Activated CD4-positive, alpha-beta T cell treated with anti-CD3 and anti-CD28 coated beads for 1 hour (primary cell): Measurements from ENCODE around the gene COL13A1.

ENCODE experiments used
- DNase-seq: peaks from one replicate; pipeline ENCODE4 v3.0.0-alpha.2; 2020

The COL13A1 gene

DNA sequence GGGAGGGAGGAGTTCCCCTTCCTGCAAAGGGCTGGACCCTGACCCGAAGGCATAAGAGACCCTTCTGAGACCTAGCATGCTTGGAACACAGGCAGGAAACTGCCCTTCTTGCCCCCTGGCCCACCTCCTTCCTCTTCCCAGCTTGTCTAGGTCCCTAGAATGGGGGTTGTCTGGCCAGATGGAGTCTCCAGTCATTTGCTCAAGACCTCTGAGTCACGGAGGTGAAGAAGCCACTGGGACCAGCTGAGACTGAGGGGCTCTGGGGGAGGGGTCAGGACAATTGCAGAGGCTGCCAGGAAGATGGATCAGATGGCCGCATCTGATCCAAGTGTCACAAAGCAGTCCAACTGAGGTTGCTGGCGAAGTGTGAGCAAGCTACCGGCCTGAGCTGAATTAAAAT, 46.2 kb downstream of the COL13A1 start:
- DNase-seq, result no peak

DNA sequence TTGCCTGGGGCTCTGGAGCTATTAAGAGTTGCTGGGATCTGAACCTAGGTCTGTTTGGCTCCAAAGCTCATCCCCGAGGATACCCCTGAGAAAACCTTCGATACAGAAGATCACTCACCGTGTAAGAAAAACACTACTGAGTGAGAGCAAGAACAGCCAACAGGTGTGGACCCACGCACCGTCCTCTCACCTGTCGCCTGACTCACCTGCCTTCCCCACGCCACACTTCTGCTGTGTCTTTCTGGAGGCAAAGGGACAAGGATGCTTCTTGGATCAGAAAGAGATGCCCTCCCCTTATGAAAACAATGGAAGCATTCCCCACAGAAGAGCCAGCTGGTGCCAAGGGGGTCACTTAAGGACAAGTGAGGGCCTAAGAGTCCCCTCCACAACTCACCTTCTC, 46.7 kb downstream of the COL13A1 start:
- DNase-seq, result no peak

DNA sequence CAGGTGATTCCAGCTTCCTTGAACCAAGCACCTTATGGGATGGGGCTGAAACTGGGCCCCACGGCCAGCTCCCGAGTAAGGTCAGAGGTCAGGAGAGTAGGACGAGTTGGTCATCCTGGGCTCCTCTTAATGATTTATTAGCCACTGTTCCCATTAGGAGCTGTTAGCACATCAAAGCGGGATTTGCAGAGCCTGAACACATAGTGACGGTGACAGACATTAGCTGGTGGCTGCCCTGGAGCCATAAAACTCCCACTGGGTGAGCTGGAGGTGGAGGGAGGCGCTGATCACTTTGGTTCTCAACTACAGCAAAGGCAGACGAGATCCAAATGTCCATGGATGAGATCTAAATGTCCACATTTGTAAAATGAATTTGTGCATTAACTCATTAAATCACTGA, 48.1 kb downstream of the COL13A1 start:
- DNase-seq, result no peak

DNA sequence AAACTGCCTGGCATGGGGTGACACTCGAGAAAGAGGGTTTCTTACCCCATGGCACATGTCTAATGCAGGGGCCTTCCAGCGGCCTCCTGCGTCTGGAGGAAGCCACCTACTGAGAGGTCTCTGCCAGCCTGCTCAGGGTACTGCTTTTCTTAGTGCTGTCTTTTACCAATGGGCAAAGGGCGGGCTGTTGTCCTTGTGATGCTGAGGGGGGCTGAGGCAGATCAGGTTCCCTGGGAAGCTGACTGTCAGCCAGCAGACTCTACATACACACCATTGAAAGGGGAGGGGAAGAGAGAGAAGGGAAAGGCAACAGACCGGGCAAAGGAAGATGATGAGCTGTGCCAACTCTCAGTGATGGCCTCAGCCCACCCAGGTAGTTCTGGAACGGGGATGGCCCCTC, 48.7 kb downstream of the COL13A1 start:
- no peak for DNase-seq

DNA sequence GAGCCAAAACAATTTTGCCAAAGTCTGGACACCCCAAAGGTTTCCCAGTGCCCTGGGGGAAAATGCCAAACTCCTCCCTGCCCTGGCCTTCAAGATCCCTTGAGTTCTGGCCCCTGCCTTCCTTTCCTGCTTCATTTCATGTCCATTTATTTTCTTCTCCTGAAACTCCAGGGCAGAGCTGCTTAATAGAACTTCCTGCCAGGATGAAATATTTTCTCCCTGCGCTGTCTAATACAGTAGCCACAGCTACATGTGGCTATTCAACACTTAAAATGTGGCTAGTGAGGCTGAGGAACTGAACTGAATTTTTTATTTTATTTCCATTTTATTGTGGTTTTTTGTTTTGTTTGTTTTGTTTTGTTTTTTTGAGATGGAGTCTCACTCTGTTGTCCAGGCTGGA, 49.6 kb downstream of the COL13A1 start:
- DNase-seq, result no peak

DNA sequence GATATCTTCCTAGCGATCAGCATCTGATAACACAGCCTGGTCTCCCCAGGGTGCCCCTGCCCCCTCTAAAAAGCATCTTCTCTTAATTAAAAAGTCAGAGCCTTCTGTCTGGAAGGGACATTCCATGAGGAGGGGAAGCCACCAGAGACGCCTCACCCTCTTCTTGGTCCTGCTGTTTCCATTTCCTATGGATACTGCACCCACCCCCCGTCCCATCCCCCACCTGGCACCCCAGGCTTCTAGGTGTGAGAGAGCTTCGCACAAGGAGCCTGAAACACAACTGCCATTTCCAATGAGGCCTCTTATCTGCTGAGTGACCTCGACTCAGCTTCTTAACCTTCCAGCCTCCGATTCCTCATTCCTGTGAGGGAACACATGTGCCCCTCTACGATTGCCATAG, 51.4 kb downstream of the COL13A1 start:
- DNase-seq, result no peak

DNA sequence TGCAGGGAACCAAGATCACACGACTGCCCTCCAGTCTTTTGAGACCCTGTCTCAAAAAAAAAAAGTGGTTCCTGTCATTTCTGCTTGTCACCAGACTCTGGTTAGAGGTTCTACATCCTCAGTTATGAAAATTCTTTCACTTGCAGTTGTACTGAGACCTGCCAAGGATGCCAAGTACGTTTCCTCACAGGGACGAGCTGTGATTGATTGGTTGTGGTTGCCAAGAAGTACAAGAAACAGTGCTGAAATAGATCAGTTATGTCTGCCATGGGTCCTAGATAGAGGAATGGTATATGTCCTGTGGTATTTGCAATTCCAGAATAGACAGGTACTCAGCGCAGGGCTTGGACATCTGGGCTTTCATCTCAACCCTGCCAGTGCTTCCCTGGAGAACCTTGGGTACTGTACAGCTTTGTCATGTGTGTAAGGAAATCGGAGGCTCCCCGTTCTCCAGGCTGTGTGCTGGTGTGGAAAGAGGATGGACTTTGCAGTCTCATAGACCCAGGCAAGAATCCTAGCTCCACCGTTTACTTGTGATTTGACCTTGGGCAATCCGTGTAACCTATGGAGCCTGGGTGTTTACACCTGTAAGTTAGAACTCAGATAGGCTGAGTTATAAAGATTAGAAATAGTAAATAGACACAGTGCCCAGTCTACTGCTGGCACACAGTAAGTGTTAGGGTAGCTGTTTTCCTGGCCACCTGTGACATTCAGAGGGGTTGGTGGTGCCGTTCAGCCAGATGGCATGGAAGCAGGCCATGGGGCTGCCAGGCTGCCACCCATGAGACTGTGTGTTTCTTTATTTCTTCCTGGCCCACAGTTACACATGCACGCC, 53.0 kb downstream of the COL13A1 start:
- DNase-seq, result no peak

DNA sequence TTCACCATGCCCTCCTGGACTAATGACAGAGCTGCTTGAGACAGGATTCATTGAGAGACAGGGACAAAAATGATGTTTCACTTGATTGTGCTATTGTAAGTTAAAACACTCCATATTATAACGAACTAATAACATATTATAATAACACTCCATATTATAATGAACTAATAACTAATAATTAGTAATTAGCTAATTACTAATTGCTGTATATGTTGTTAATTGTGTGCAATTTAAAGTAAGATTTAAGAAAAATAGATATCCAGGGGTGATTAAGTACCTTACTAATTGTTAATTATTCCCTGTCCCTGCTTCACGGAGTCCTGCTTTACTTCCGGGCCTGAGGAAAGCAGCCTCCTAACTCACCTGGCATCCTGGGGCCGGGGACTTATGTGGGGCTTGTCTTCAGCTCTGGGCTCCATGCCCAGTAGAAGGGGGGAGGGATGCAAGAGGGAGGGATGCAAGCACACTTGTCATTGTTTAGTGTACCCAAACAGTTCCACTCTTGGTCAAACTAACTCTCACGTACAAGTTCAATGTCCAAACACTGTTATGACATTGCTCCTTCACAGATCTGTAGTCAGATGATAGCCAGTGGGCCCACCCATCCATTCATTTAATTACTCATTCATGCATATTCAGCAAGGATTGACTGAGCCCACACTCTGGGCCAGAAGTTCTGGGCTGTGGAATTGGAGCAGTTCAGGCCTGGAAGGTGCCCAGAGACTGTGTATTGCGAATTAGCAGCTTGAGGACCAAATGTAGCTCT, 53.8 kb downstream of the COL13A1 start:
- no peak for DNase-seq

DNA sequence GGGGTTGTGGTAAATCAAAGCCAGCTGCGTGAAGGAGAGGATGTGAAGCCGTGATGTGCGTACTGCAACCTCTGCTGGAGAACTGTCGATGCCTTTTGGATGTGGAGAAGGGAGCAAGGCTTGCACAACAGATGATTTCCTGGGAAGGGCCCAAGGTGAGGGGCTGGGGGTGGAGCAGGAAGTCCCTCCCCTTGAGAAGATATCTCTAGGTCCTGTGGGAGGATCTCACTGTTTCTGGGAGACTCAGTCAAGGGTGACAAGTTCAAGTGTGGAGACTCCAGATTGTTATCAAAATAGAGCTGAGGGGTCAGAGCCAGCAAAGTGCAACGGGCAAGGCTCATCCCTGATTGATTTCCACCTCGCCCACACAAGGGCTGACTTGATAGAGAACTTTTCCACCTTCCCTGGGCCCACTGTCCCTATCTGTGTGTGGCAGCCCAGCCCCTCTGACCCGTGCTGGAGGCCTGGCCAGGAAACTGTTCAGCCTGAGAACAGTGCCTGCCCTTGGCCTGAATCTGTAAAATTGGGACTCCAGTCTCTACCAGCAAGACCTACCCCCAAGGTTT, 55.0 kb downstream of the COL13A1 start:
- no peak for DNase-seq

DNA sequence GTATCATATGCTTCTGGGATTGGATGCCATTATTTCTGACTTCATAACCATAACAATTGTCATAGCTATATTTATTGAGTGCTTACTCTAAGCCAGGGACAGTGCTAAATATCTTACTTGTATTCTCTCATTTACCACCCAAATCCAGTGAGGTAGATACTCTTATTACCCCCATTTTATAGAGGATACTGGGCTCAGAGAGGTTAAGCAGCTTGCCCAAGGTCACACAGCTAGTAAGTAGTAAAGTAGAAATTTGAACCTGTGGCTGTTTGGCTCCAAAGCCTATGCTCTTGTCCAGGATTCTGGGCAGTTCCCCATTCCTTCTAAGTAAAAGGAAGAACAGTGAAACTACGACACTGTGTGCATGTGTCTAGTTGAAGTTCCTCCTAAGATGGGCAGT, 56.5 kb downstream of the COL13A1 start:
- DNase-seq, result no peak

DNA sequence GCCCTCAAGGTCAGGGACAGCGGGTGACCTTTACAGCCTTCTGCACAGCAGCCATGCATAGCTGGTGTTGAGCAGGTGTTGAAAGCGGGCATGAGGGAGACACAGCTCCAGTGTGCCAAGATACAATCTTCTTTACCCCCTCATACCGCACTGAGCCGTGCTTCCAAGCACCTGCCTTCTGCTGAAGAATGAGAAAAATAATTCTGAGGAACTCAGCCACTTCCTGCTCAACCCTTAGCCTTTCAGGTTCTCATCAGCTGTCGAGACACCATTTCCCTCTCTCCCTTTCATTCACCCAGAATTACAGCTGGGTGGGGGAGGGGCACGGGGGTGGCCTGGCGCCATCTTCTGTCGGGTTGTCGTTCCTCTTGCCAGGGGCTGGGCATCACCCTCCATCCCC, 58.6 kb downstream of the COL13A1 start:
- DNase-seq, result no peak

DNA sequence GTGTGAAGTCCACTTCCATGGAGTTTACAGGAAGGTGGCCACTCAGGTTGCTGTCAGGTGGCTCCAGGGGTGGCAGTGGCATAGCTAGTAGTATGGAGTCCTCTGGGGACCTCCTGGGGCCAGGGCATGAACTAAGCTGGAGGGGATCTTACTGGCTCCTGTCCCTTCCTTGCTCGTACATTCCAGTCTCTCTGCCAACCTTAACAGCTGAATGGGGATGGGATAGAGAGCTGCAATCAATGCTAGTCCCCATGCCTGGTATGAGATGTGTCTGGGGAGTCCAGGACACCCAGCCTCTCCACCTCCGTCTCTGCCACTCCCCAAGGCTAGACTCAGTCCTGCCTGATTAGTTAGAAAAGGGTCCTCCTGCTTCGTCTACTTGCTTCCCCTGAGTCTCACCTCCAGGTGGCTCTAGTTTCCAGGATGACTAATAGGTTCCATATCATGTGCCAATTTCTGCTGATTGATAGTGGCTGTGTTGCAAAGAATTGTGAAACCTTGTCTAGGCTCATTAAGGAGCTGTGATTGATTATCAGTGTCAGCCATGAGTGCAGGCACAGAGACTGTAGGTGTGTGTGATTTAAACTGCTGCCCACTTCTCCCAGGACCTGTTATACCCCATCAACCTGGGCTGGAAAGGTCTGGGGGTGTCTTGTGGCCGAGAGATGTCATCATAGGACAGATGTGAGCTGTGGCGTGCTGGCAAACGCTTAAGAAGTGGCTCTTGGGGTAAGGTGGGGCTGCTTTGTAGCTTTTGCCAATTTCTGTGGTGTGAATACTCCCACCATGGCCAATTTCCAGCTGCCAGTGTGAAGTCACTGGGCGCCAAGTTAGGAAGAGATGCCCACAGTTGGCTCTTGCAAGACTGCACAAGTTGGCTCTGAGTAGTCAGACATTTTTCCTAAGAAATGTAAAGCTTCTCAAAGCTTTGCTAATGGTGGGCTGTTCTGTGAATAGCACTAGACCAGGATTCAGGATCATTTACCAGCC, 59.8 kb downstream of the COL13A1 start:
- no peak for DNase-seq

DNA sequence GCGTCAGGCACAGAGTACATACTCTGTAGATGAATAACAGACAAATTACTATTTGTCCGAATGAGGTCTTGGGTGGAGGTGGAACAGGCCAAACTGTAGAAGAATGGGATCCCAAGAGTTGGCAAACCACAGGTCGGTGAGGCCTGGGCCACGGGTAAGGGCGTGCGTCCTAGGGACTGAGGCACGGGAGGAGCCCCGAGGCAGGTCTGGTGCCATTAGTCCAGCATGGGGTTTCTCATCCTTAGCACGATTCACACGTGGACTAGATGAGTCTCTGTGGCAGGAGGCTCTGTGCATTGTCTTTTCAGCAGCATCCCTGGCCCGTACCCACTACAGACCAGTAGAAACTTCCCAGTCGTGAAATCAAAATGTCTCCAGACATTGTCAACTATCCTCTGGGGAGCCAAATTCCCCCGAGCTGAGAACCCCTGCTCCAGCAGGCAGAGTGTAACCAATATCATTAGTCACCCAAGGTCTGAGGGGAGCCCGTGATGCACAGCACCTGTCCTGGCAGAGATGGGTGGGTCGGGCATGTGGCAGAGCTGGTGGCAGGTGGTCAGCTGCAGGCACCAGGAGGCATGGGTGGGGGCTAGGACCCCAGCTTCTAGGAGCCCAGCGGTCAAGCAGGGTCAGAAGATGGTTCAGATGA, 61.3 kb downstream of the COL13A1 start:
- DNase-seq, result no peak

DNA sequence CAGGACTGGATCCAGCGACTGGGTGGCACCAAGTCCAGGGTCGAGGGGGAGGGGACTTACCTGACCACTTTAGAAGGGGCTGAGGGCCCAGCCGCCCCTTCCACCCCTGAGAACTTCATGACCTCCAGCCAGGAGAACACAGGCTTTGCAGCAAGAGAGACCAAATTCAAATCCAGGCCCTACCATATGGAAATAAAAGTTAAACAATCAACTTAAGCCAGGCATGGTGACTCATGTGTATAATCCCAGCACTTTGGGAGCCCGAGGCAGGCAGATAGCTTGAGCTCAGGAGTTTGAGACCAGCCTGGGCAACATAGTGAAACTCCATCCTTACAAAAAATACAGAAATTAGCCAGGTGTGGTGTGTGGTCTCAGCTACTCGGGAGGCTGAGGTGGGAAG, 61.9 kb downstream of the COL13A1 start:
- no peak for DNase-seq

DNA sequence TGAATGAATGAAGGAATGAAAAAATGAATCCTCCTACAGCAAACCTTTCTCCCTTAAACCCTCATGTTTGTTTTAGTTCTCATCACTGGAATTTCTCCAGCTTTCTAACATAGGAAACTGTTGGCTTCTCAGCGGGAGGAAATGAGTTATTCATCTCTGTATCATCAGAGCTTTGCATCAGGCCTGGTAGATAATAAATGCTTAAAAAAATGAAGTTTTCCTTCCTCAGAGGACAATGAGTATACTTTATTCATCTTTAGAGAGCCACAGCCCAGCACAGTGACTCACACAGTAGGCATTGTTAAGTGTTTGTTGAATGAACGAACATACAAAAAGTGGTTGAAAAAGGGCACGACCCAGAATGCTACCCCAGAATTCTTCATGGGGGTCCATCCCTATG, 62.6 kb downstream of the COL13A1 start:
- no peak for DNase-seq

DNA sequence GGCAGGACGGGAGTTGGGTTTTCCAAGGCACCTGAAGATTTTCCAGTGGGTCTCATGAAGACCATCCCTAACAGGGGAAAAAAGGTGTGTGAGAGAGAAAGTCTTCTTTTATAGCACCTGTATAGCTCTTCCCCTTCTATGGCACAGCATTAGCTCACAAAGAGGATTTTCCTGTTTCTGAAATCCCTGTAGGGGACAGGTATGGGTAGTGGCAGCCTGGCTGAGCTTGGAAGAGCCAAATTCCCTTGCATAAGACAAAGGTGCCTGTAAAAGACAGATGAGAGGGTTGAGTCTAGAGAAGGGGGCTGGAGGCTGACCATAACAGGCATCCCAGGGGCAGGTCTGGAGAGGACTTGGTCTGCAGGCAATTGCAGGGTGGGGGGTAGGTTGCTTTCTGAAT, 63.7 kb downstream of the COL13A1 start:
- DNase-seq, result no peak

DNA sequence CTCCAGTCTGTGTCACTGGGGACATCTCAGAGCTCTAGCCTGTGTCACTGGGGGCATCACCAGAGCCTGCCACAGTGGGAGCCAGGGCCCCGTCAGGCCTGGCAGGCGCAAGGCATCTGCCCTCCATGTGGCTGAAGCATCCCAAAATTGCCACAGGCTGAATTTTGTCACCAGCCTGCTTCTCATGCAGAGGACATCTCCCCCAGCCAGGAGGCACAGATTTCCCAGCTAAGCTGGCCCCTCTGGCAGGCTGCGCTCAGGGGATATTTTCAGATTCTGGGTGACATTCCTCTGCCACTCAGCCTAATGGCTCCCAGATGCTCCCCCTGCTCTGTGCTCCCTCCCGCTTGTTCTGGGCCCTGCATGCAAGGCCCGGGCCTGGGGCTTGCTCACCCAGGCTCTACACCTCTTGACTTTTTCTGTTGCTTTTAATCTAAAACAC, 64.6 kb downstream of the COL13A1 start:
- no peak for DNase-seq

DNA sequence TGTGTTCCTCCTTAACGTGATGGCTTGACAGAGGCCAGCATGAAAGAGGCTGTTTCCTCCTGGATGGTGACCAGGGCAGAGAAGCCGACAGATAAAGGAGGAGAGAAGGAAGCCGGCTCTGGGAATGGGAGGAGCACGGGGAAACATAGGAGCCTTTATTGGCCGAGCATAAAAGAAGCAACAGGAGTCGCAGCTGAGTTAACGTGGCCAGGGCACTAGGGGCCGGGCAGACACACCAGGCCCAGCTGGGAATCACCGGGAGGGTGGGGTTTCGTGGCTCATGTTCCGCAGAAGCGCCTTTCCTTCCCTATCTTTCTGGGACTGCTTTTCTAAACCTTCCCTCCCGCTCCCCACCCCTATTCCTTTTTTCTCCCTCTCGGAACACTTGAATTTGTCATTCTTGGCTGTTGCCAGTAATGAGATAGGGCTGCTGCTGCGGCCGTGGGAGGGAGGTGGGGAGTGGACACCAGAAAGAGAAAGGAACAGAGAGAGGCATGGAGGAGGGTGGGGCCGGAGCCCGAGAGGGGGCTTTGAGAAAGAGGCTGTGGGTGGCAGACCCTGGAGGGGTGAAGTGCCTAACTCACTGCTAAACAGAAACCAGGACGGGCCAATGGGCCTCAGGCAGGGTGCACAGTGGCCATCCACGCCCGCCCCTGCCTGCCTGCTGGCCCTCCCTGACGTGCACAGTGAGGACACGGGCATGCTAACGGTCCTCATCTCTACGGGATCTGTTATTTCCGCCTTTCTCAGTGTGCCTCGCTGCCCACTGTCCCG, 65.2 kb downstream of the COL13A1 start:
- no peak for DNase-seq

DNA sequence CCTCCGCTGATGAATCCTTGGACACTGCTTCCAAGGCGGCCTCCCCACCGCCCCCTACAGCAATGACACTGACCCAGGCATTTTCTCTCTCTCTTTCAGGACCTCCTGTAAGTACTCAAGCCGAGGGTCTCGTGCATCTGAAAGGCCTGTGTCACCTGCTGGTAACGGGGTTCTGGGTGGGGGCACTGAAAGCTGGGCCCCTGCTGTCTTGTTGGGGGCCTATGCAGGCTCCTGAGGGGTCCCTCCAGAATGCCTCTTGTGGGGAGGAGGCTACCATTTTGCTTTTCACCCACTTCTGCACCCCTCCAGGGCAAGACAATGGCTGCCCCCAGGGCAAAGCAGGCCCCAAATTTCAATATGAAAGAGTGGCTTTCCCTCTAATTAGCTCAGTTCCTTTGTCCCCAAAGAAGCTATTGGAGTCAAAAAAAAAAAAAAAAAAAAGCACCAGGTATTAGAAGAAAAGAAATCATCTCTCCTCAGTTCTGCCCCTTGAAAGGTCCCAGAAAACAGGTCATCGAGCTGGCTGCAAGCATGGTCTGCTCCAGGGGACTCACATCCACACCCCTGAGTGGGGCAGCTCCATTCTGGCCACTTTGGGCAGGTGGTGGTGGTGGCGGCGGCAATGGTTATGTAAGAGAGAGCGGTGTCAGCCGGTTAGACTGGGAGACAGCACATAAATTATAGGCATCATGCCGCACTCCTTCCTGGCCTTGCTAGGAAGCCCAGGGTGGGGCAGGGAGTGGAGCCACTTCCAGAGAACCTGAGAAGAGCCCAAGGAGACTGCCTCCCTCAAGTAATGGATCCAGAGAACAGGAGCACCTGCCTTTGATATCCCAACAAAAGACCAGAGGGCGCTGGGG, 66.2 kb downstream of the COL13A1 start:
- DNase-seq, result no peak

DNA sequence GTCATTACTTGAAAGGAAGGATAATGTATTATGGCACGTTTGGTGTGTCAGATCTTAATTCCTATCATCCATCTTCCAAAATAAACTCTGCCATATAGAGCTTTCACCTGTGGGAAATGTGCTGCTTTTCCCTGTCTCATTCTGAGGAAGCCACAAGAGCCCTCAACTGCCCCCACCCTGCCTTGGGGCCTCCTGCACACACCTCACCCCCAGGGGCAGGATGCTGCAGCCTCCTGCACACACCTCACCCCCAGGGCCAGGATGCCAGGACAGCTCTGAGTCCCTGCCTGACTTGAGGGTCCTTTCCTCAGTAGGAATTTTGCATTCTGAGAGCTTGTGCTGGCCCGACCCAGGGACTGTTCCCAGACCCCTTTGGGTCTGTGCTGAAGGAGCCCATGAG, 67.1 kb downstream of the COL13A1 start:
- DNase-seq, result no peak
